ENCODE results near the gene ZDHHC21.

ZDHHC21 gene

GRCh38 chr9:14662060-14662453, 31.2 kb downstream of the ZDHHC21 start:
- no peak overlapping the region for H3K4me3 ChIP-seq (ENCODE audit: low read depth in 1 of 2, low read length in 1 of 2)
- no peaks in the 10 kb centered on the region for H3K9me3 ChIP-seq
- H3K4me1 ChIP-seq (ENCODE audit: control insufficient read depth in 1 of 2, insufficient read depth in 1 of 2, low read depth in 1 of 2, low read length in 1 of 2), result no peaks in the 10 kb centered on the region
- H3K36me3 ChIP-seq, result no peaks in the 10 kb centered on the region
- no peak for TF ChIP-seq CTCF (IDR thresholded peaks at IDR 0.05)
- H3K27ac ChIP-seq, result no peak overlapping the region
- H3K27me3 ChIP-seq, result no peaks in the 10 kb centered on the region

- no peak for TF ChIP-seq CTCF (IDR thresholded peaks at IDR 0.05)
- no peaks in the 10 kb centered on the region for H3K9me3 ChIP-seq
- no peaks in the 10 kb centered on the region for H3K4me1 ChIP-seq (ENCODE audit: control insufficient read depth in 1 of 2, insufficient read depth in 1 of 2, low read depth in 1 of 2, low read length in 1 of 2)
- no peak overlapping the region for H3K4me3 ChIP-seq (ENCODE audit: low read depth in 1 of 2, low read length in 1 of 2)
- no peak overlapping the region for H3K27ac ChIP-seq
- no peaks in the 10 kb centered on the region for H3K27me3 ChIP-seq
- no peaks in the 10 kb centered on the region for H3K36me3 ChIP-seq
These were observed 31.7 kb downstream of the ZDHHC21 start for GRCh38 chr9:14661421-14662059.

GRCh38 chr9:14660721-14661120, 32.5 kb downstream of the ZDHHC21 start:
- Histone ChIP-seq H3K27me3 (no peaks in the 10 kb centered on the region), H3K4me3 (ENCODE audit: low read depth in 1 of 2, low read length in 1 of 2) (no peak overlapping the region), H3K4me1 (ENCODE audit: control insufficient read depth in 1 of 2, insufficient read depth in 1 of 2, low read depth in 1 of 2, low read length in 1 of 2) (no peaks in the 10 kb centered on the region), H3K9me3 (no peaks in the 10 kb centered on the region), H3K27ac (no peak overlapping the region), H3K36me3 (no peaks in the 10 kb centered on the region)
- TF ChIP-seq CTCF (IDR thresholded peaks at IDR 0.05), result no peak

GRCh38 chr9:14654932-14655331, 38.3 kb downstream of the ZDHHC21 start:
- no peaks in the 10 kb centered on the region for H3K36me3 ChIP-seq
- no peak overlapping the region for H3K4me3 ChIP-seq (ENCODE audit: low read depth in 1 of 2, low read length in 1 of 2)
- H3K9me3 ChIP-seq, result peaks cover 3% of the 10 kb centered on the region
- no peaks in the 10 kb centered on the region for H3K4me1 ChIP-seq (ENCODE audit: control insufficient read depth in 1 of 2, insufficient read depth in 1 of 2, low read depth in 1 of 2, low read length in 1 of 2)
- H3K27ac ChIP-seq, result no peak overlapping the region
- no peaks in the 10 kb centered on the region for H3K27me3 ChIP-seq
- no peak for TF ChIP-seq CTCF (IDR thresholded peaks at IDR 0.05)

GRCh38 chr9:14653511-14653910, 39.7 kb downstream of the ZDHHC21 start:
- H3K4me1 ChIP-seq (ENCODE audit: control insufficient read depth in 1 of 2, insufficient read depth in 1 of 2, low read depth in 1 of 2, low read length in 1 of 2), result no peaks in the 10 kb centered on the region
- no peak for TF ChIP-seq CTCF (IDR thresholded peaks at IDR 0.05)
- no peak overlapping the region for H3K4me3 ChIP-seq (ENCODE audit: low read depth in 1 of 2, low read length in 1 of 2)
- no peaks in the 10 kb centered on the region for H3K27me3 ChIP-seq
- no peaks in the 10 kb centered on the region for H3K36me3 ChIP-seq
- no peak overlapping the region for H3K27ac ChIP-seq
- H3K9me3 ChIP-seq, result peaks cover 3% of the 10 kb centered on the region
